Measurements from ENCODE around the gene PCSK6.

DNA sequence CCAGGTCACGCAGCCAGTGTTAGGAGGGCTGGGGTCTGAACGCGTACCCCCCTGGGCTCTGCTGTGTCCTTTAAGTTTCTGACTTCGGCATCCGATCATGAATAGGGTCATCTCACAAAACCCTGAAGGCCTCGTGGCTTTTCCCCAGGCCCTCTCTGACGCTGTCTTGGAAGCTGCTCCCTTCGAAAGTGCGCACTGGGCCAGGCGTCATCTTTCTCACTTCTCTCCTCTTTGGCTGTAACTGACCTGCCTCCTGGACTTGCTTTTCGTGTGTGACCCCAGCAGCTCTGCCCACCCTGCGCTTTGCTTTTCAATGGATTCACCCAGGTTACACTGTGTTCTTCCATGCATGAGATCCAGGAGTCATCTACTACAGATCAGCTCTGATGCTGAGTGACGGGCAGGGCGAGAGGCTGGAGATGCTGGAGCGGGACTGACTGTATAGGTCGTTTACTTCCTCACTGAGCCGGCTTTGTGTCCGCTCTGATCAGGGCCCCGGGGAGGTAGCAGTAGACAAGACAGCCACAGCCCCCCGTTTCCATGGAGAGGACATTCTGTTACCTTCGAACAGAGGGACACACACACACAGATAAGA is 45.0 kb upstream of the PCSK6 start:
- TF ChIP-seq, protein P1, sequence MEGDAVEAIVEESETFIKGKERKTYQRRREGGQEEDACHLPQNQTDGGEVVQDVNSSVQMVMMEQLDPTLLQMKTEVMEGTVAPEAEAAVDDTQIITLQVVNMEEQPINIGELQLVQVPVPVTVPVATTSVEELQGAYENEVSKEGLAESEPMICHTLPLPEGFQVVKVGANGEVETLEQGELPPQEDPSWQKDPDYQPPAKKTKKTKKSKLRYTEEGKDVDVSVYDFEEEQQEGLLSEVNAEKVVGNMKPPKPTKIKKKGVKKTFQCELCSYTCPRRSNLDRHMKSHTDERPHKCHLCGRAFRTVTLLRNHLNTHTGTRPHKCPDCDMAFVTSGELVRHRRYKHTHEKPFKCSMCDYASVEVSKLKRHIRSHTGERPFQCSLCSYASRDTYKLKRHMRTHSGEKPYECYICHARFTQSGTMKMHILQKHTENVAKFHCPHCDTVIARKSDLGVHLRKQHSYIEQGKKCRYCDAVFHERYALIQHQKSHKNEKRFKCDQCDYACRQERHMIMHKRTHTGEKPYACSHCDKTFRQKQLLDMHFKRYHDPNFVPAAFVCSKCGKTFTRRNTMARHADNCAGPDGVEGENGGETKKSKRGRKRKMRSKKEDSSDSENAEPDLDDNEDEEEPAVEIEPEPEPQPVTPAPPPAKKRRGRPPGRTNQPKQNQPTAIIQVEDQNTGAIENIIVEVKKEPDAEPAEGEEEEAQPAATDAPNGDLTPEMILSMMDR (IDR thresholded peaks at IDR 0.05) = no peak
- no peak for TF ChIP-seq POLR2A (IDR thresholded peaks at IDR 0.05)

All from Peyer's patch (tissue), 4 donors.